Mammary epithelial cell (primary cell): Measurements from ENCODE around the gene PROSER2.

ENCODE experiments used
- CTCF ChIP-seq, 2 donors: IDR thresholded peaks in 1 of 2; conservative IDR thresholded peaks in 1 of 2; 2 replicates each; pipeline ENCODE4 v1.5.1; 2011 to 2012; ENCODE audit warnings: inconsistent platforms in 2 of 2, low read length in 2 of 2, mild to moderate bottlenecking in 2 of 2, control low read depth in 1 of 2, low read depth in 1 of 2; ENCODE audit not compliant: insufficient read depth in 1 of 2; ENCODE audit errors: extremely low read depth in 1 of 2
- EZH2 ChIP-seq: IDR thresholded peaks from 2 replicates; pipeline ENCODE4 v1.6.1; 2012; ENCODE audit warnings: low read length, inconsistent platforms, borderline replicate concordance

DNA sequence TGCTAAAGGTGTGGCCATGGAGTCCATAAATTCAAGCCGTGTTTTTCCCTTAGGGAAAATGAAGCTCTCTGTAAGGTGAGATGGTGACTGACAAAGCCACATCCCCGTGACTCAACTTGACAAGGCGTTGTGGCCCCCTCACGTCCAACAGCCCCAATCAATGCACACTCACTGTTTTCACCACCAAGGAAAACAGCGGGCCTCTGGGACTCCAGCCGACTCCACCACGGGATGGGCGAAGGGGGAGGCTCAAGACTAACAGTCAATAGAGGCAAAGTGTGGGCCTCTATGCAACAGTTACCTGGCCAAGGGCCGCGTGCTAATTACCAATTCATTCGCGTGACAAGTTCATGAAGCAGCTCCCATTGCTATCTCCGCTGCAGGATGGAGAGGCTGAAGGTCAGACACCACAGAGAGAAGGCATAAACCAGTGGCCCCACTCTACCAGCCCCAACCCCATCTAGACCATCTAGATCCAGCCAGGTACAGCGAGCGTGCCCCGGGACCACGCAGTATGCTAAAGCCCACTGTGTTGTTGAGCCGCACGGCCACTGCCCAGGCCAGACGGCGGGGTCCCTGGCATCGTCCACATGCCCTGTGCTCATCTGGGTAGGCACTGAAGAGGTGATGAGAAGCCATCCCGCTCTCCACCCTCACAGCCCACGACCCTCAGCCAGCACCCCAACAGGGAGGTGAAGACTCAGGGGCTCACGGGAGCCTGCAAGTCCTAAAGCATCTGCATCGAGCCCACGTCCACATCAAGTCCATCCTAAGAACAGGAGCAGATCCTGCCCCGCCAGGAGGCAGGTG, 76.1 kb downstream of the PROSER2 start:
- TF ChIP-seq CTCF (conservative IDR thresholded peaks at IDR 0.05 in 1 of 2, IDR thresholded peaks at IDR 0.05 in 1 of 2; ENCODE audit: extremely low read depth in 1 of 2, insufficient read depth in 1 of 2, low read depth in 1 of 2, low read length in 2 of 2) (no peak), EZH2 (no peak)
